Thyroid gland (tissue), 4 donors: ENCODE data around the gene TRIM41. TPM values are rescaled to one million over a fixed set of nuclear protein-coding genes. Genes with fewer than 3 reads are reported as not detected.

Experiments
- DNase-seq, 2 donors: peaks; one replicate each; pipeline ENCODE4 v3.0.0-alpha.2; 2019
- H3K27ac ChIP-seq, 3 donors: fragments of 200-600 bp; sonication (generic); 1 replicate in 2 of 3; 2 replicates in 1 of 3; pipeline ENCODE4 v1.5.1; 2016 to 2019; ENCODE audit warnings: mild to moderate bottlenecking in 1 of 3, moderate library complexity in 1 of 3
- H3K27me3 ChIP-seq: fragments of 200-600 bp; sonication (generic); one replicate; pipeline ENCODE4 v1.5.1; 2019
- H3K36me3 ChIP-seq, 2 donors: fragments of 200-600 bp; sonication (generic); one replicate each; pipeline ENCODE4 v1.5.1; 2016 to 2019
- H3K4me1 ChIP-seq, 2 donors: fragments of 200-600 bp; sonication (generic); one replicate each; pipeline ENCODE4 v1.5.1; 2017 to 2019
- H3K4me3 ChIP-seq, 3 donors: fragments of 200-600 bp; sonication (generic); replicated peaks in 1 of 3; 1 replicate in 2 of 3; 2 replicates in 1 of 3; pipeline ENCODE4 v1.5.1; 2016; ENCODE audit warnings: mild to moderate bottlenecking in 1 of 3
- H3K9me3 ChIP-seq: fragments of 200-600 bp; sonication (generic); one replicate; pipeline ENCODE4 v1.5.1; 2017
- CTCF ChIP-seq, 6 experiments: fragments of 200-600 bp in 3 of 6; fragments of 450-650 bp in 3 of 6; sonication (generic) in 3 of 6; IDR thresholded peaks; one replicate each; pipeline ENCODE4 v1.5.1; 2016 to 2019; ENCODE audit warnings: antibody characterized with exemption in 6 of 6, mild to moderate bottlenecking in 2 of 6, inconsistent platforms in 1 of 6, moderate library complexity in 1 of 6
- POLR2A ChIP-seq, 2 donors: fragments of 450-650 bp; IDR thresholded peaks; one replicate each; pipeline ENCODE4 v1.6.1; 2017; ENCODE audit warnings: antibody characterized with exemption in 2 of 2, mild to moderate bottlenecking in 2 of 2, moderate library complexity in 1 of 2
- WGBS, 2 donors: methylation state at CpG; one replicate each; pipeline ENCODE4 v1.1.5; 2017; 5-methylcytosine and 5-hydroxymethylcytosine counted together
- intact Hi-C: fragments of 100-400 bp; cut with DNase I; formaldehyde crosslinking; loops from one replicate; pipeline ENCODE4 v1.15.1; 2023
- total RNA-seq, 4 donors: library from RNA; depleted of rRNA; stranded (reverse); fragments of >200 nt; gene quantifications; one replicate each; pipeline ENCODE4 v1.2.3, GENCODE V29; 2016

TRIM41 gene
- total RNA-seq, 4 donors from 2014 or later, result 18.8 to 31.1 (median 22.8) TPM

GRCh38 chr5:181203093-181203711, 19.9 kb upstream of the TRIM41 start:
- Histone ChIP-seq H3K9me3 (no peaks in the 10 kb centered on the region), H3K27ac (peak overlapping the region in 2 of 3 donors; percentile 70 to 83), H3K4me1 (peaks cover 12 to 16% of the 10 kb centered on the region in 2 donors), H3K36me3 (no peaks in the 10 kb centered on the region), H3K27me3 (no peaks in the 10 kb centered on the region), H3K4me3 (peak overlapping the region in 1 of 3 donors; percentile 60)
- no peak for DNase-seq
- WGBS, 2 donors, result 80 to 89% methylated on average over 11 of the region's 11 CpGs
- intact Hi-C loops, result no loop called here
- TF ChIP-seq POLR2A (IDR thresholded peaks at IDR 0.05) (no peak), CTCF (IDR thresholded peaks at IDR 0.05) (no peak)

- Histone ChIP-seq H3K27me3 (no peaks in the 10 kb centered on the region), H3K9me3 (no peaks in the 10 kb centered on the region), H3K4me3 (peak overlapping the region; percentile 59 to 64 (median 60)), H3K36me3 (no peaks in the 10 kb centered on the region), H3K27ac (peak overlapping the region; percentile 58 to 83 (median 70)), H3K4me1 (peaks cover 12 to 16% of the 10 kb centered on the region in 2 donors)
- intact Hi-C loops, result no loop called here
- DNase-seq, result peak in 1 of 2 donors; percentile 13
- 15 to 69% methylated on average over 3 to 16 of the region's 17 CpGs for WGBS, 2 donors
- TF ChIP-seq CTCF (IDR thresholded peaks at IDR 0.05) (no peak), POLR2A (IDR thresholded peaks at IDR 0.05) (no peak)
Measured at GRCh38 chr5:181203777-181204112, 19.3 kb upstream of the TRIM41 start.

GRCh38 chr5:181204113-181204825, 18.8 kb upstream of the TRIM41 start:
- intact Hi-C loops, result no loop called here
- 1% methylated on average over 28 of the region's 67 CpGs; no CpG with 5 or more reads in 1 of the 2 donors for WGBS, 2 donors

GRCh38 chr5:181204826-181205760, 18.0 kb upstream of the TRIM41 start, which contains the start of gene TRIM7:
Gene TRIM7, minus strand, starts transcription at chr5:181205196. Its CDS starts 86 bp downstream, at chr5:181205110.
- 4 to 6% methylated on average over 18 to 32 of the region's 94 CpGs for WGBS, 2 donors

More at GRCh38 chr5:181204113-181204825, 18.8 kb upstream of the TRIM41 start:
- peaks cover 12 to 16% of the 10 kb centered on the region in 2 donors for H3K4me1 ChIP-seq
- peak; percentile 45 to 47 for DNase-seq
- peak overlapping the region; percentile 59 to 64 (median 60) for H3K4me3 ChIP-seq
- no peaks in the 10 kb centered on the region for H3K36me3 ChIP-seq
- no peaks in the 10 kb centered on the region for H3K27me3 ChIP-seq
- TF ChIP-seq POLR2A (IDR thresholded peaks at IDR 0.05) (no peak), CTCF (IDR thresholded peaks at IDR 0.05) (no peak)
- no peaks in the 10 kb centered on the region for H3K9me3 ChIP-seq
- peak overlapping the region; percentile 58 to 83 (median 70) for H3K27ac ChIP-seq

More at GRCh38 chr5:181204826-181205760, 18.0 kb upstream of the TRIM41 start, which contains the start of gene TRIM7:
- no peaks in the 10 kb centered on the region for H3K36me3 ChIP-seq
- H3K4me1 ChIP-seq, result peaks cover 12 to 16% of the 10 kb centered on the region in 2 donors
- peak in 1 of 2 donors; percentile 53 for TF ChIP-seq POLR2A (IDR thresholded peaks at IDR 0.05)
- TF ChIP-seq CTCF (IDR thresholded peaks at IDR 0.05), result no peak
- H3K9me3 ChIP-seq, result no peaks in the 10 kb centered on the region
- intact Hi-C loops, result no loop called here
- no peaks in the 10 kb centered on the region for H3K27me3 ChIP-seq
- H3K4me3 ChIP-seq, result peak within 1 kb of the TSS; percentile 59 to 64 (median 60)
- peak; percentile 76 for DNase-seq
- peak within 1 kb of the TSS; percentile 58 to 83 (median 70) for H3K27ac ChIP-seq
